OCI-LY1 (cell line): ENCODE data around the gene AP3M1.

Source experiments
- H2AFZ ChIP-seq: fragments of 200-600 bp; sonication (generic), shearing (Covaris generic); 2 replicates; pipeline ENCODE4 v1.6.0; 2014; ENCODE audit warnings: antibody characterized with exemption, mild to moderate bottlenecking, low read length
- H3F3A ChIP-seq: fragments of 200-600 bp; sonication (generic), shearing (Covaris generic); 2 replicates; pipeline ENCODE4 v1.6.0; 2014; ENCODE audit warnings: mild to moderate bottlenecking, antibody characterized with exemption, low read length, moderate library complexity; ENCODE audit not compliant: insufficient read depth
- H3K27ac ChIP-seq: fragments of 200-600 bp; sonication (generic); 2 replicates; pipeline ENCODE4 v1.5.1; 2014; ENCODE audit warnings: low read length, mixed run types, mild to moderate bottlenecking, low read depth; ENCODE audit not compliant: poor library complexity, severe bottlenecking
- H3K27me3 ChIP-seq: fragments of 200-600 bp; sonication (generic); 2 replicates; pipeline ENCODE4 v1.6.0; 2014; ENCODE audit warnings: antibody characterized with exemption, mild to moderate bottlenecking, low read length, moderate library complexity; ENCODE audit not compliant: insufficient read depth
- H3K36me3 ChIP-seq: fragments of 200-600 bp; sonication (generic); 2 replicates; pipeline ENCODE4 v1.6.1; 2014; ENCODE audit warnings: mild to moderate bottlenecking, antibody characterized with exemption, low read length, moderate library complexity, mixed read lengths; ENCODE audit not compliant: insufficient read depth
- H3K4me1 ChIP-seq: fragments of 200-600 bp; sonication (generic); 2 replicates; pipeline ENCODE4 v1.5.1; 2014; ENCODE audit warnings: mild to moderate bottlenecking, low read length, moderate library complexity; ENCODE audit not compliant: insufficient read depth, severe bottlenecking
- H3K4me2 ChIP-seq: fragments of 200-600 bp; sonication (generic), shearing (Covaris generic); 2 replicates; pipeline ENCODE4 v1.6.1; 2014; ENCODE audit warnings: low read length
- H3K4me3 ChIP-seq: fragments of 200-600 bp; sonication (generic); 2 replicates; pipeline ENCODE4 v1.5.1; 2014; ENCODE audit warnings: low read length, low read depth, mild to moderate bottlenecking, mixed read lengths; ENCODE audit not compliant: poor library complexity, severe bottlenecking
- H3K79me2 ChIP-seq: fragments of 200-600 bp; shearing (Covaris generic); 2 replicates; pipeline ENCODE4 v1.6.1; 2016; ENCODE audit warnings: mixed run types, low read length, mixed read lengths; ENCODE audit not compliant: insufficient read depth
- H3K9ac ChIP-seq: fragments of 200-600 bp; sonication (generic), shearing (Covaris generic); 2 replicates; pipeline ENCODE4 v1.6.1; 2014; ENCODE audit warnings: mild to moderate bottlenecking, low read length, mixed read lengths
- H3K9me2 ChIP-seq: fragments of 200-600 bp; sonication (generic), shearing (Covaris generic); 2 replicates; pipeline ENCODE4 v1.6.1; 2014; ENCODE audit warnings: low read depth, mild to moderate bottlenecking, low read length, mixed read lengths
- H3K9me3 ChIP-seq: fragments of 200-600 bp; shearing (Covaris generic); 2 replicates; pipeline ENCODE4 v1.6.1; 2014; ENCODE audit warnings: low read length, mixed read lengths
- H4K20me1 ChIP-seq: fragments of 200-600 bp; sonication (generic), shearing (Covaris generic); 2 replicates; pipeline ENCODE4 v1.6.0; 2016; ENCODE audit warnings: mild to moderate bottlenecking, low read length; ENCODE audit not compliant: insufficient read depth
- CTCF ChIP-seq: fragments of 200-600 bp; sonication (generic), shearing (Covaris generic); IDR thresholded peaks from 2 replicates; pipeline ENCODE4 v1.5.1; 2017; ENCODE audit warnings: mild to moderate bottlenecking, antibody characterized with exemption, low read length, moderate library complexity, mixed read lengths
- EZH2 ChIP-seq: fragments of 200-600 bp; sonication (generic), shearing (Covaris generic); IDR thresholded peaks from 2 replicates; pipeline ENCODE4 v1.8.0; 2017; ENCODE audit warnings: borderline replicate concordance, mixed run types, mild to moderate bottlenecking, antibody characterized with exemption, low read length, moderate library complexity, mixed read lengths

The AP3M1 gene, protein sequence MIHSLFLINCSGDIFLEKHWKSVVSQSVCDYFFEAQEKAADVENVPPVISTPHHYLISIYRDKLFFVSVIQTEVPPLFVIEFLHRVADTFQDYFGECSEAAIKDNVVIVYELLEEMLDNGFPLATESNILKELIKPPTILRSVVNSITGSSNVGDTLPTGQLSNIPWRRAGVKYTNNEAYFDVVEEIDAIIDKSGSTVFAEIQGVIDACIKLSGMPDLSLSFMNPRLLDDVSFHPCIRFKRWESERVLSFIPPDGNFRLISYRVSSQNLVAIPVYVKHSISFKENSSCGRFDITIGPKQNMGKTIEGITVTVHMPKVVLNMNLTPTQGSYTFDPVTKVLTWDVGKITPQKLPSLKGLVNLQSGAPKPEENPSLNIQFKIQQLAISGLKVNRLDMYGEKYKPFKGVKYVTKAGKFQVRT

GRCh38 chr10:74150204-74150989 is at the start of gene AP3M1:
TSS of gene AP3M1 (minus strand) at chr10:74150828. CDS start at chr10:74138379, 12,449 bp downstream.
- TF ChIP-seq CTCF (no peak), EZH2 (no peak)
- no peak within 1 kb of the TSS for H2AFZ ChIP-seq
- peaks cover 32% of the 10 kb centered on the region for H3K4me1 ChIP-seq
- H4K20me1 ChIP-seq, result no peaks in the 10 kb centered on the region
- peaks cover 59% of the 10 kb centered on the region for H3K79me2 ChIP-seq
- H3K4me2 ChIP-seq, result peak within 1 kb of the TSS; percentile 74
- peak within 1 kb of the TSS; percentile 78 for H3K27ac ChIP-seq
- H3K27me3 ChIP-seq, result no peaks in the 10 kb centered on the region
- H3K36me3 ChIP-seq, result peaks cover 16% of the 10 kb centered on the region; the same call in 1 of the 2 replicates
- H3K9me2 ChIP-seq, result no peaks in the 10 kb centered on the region
- peak within 1 kb of the TSS; percentile 80 for H3K4me3 ChIP-seq
- H3F3A ChIP-seq, result no peaks in the 10 kb centered on the region
- H3K9ac ChIP-seq, result peak within 1 kb of the TSS; percentile 83
- H3K9me3 ChIP-seq, result no peaks in the 10 kb centered on the region

GRCh38 chr10:74199315-74199714 is 48.7 kb upstream of the AP3M1 start:
- Histone ChIP-seq H3F3A (no peaks in the 10 kb centered on the region), H3K4me3 (no peak overlapping the region), H3K9me2 (no peaks in the 10 kb centered on the region), H3K27ac (no peak overlapping the region), H3K4me1 (no peaks in the 10 kb centered on the region), H3K9ac (no peak overlapping the region), H3K36me3 (peaks cover 35% of the 10 kb centered on the region), H3K27me3 (no peaks in the 10 kb centered on the region), H3K79me2 (peaks cover 37% of the 10 kb centered on the region), H2AFZ (no peak overlapping the region), H4K20me1 (no peaks in the 10 kb centered on the region), H3K9me3 (no peaks in the 10 kb centered on the region), H3K4me2 (no peak overlapping the region)
- no peak for TF ChIP-seq CTCF
- TF ChIP-seq EZH2, result no peak

DNA sequence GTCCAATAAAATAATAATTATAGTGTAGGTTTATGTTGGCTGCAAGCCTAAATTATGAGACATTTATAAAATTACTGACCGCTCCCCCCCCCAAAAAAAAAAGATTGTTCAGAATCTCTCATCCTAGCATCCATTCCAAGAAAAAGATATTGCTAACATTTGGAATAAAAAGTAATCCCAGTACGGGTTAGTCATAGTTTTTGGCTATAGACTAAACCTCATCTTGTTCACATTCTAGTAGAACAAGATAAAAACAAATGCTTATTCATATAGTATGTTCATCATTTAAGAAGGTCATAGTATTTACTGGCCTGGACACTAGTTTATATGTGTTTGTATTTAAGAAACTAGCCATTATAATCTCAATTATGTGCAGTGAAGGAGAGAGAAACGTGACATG is 44.4 kb upstream of the AP3M1 start:
- TF ChIP-seq EZH2 (no peak), CTCF (no peak)
- Histone ChIP-seq H3K27me3 (no peaks in the 10 kb centered on the region), H2AFZ (no peak overlapping the region), H3K9ac (no peak overlapping the region), H3K4me3 (no peak overlapping the region), H3K27ac (no peak overlapping the region), H3K4me1 (peaks cover 9% of the 10 kb centered on the region), H3K9me2 (no peaks in the 10 kb centered on the region), H3K36me3 (peaks cover 5% of the 10 kb centered on the region), H3K9me3 (no peaks in the 10 kb centered on the region), H3K79me2 (peaks cover 78% of the 10 kb centered on the region), H4K20me1 (no peaks in the 10 kb centered on the region), H3F3A (no peaks in the 10 kb centered on the region), H3K4me2 (no peak overlapping the region)
